Posterior cingulate gyrus (tissue), 11 donors: ENCODE data around the gene UTF1.

Experiments
- DNase-seq, 10 donors: peaks; one replicate each; pipeline versions ENCODE4 v3.0.0 to v3.0.0-alpha.2; 2020 to 2021; ENCODE audit warnings: mixed read lengths in 3 of 10
- intact Hi-C: fragments of 100-400 bp; cut with DNase I; formaldehyde crosslinking; loops from one replicate; pipeline ENCODE4 v1.15.1; 2023

UTF1 gene

DNA sequence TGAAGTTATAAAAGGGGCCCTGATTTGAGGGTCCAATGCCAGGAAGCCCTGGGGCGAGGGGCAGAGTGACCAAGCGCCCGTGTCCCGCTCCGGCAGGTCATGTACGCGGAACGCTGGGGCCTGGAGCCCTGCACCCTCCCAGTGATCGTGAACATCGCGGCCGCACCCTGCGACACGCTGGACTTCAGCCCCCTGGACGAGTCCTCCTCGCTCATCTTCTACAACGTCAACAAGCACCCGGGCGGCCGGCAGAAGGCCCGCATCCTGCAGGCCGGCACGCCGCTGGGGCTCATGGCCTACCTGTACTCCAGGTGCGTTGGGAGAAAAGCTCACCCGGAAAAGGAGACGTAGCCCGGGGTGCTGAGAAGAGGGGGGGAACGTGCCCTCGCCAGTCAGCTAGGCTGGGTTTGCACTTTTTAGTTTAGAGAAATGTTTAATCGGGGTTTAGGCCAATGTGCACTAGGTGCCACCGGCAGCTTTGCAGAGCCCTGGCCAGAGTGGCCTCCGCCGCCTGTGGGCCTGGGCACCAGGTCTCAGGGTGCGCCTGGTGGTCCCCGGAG, 22.9 kb upstream of the UTF1 start:
- intact Hi-C loops = no loop called here
- peak in 1 of 10 donors; percentile 75 for DNase-seq

DNA sequence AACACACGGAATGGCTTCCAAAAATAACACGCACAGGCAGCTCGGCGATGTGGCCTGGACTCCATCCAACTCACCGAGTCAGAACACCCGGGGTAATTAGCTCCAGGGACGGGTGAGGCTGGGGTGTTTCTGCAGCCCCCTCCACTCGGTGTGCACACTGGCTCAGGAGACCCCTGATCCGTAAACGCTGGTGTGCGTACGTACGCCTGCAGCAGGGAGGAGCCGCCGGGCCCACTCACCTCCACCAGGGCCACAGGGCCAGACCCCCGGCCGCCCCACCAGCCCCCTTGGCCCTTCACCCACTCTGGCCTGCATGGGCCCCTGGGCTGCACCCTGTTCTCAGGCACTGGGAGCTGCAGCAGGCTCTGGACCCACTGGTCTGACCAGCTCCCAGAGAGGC, 22.4 kb upstream of the UTF1 start:
- intact Hi-C loops = no loop called here
- DNase-seq = peak in 1 of 10 donors; percentile 57

DNA sequence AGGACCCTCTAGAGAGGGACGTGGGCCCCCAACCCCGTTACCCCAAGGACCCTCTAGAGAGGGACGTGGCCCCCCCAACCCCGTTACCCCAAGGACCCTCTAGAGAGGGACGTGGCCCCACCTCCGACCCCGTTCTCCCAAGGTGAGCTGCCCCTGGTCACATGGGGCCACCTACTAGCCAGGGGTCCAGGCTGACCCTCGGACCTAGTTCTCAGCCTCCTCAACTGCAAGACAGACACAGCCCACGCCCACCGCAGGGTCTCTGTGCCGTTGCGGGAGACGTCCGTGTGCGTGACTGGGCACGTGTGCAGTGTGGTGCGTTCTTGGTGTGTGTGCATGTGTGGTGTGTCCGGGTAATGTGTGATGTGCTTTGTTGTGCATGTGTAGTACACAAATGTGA, 21.6 kb upstream of the UTF1 start:
- intact Hi-C loops = no loop called here
- peak in 2 of 10 donors; percentile 31 to 58 for DNase-seq

DNA sequence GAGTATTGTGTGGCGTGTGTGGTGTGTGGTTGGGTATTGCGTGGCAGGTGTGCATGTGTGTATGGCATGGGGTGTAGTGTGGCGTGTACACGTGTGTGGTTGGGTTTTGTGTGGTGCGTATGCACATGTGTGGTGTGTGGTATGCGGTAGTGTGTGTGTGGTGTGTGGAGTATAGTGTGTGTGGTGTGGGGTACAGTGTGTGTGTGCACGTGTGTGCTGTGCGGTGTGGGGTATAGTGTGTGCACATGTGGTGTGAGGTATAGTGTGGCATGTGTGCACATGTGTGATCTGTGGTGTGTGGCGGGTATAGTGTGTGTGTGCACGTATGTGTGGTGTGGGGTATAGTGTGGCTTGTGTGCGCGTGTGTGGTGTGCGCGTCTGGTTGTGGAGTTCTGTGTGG, 20.9 kb upstream of the UTF1 start:
- intact Hi-C loops = no loop called here
- peak in 1 of 10 donors; percentile 9 for DNase-seq

DNA sequence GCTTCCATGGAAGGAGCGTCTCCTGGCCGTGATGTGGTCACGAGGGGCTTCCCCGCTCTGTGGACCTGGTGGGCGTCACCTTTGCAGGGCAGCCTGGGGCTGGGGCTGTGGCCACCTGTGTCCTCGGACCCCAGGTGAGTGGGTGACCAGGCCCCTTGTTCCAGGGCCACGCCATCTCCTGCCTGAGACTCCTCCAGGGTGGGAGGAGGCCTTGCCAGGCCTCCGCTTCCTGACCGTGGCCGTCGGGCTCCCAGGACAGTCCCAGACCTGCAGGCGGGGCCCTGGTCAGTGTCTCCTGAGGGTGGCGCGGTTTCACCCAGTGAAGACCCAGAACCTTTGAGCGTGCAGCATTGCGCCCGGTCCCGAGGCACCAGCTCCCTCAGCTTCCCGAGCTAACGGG, 20.4 kb upstream of the UTF1 start:
- peak in 2 of 10 donors; percentile 62 to 74 for DNase-seq
- intact Hi-C loops = no loop called here

DNA sequence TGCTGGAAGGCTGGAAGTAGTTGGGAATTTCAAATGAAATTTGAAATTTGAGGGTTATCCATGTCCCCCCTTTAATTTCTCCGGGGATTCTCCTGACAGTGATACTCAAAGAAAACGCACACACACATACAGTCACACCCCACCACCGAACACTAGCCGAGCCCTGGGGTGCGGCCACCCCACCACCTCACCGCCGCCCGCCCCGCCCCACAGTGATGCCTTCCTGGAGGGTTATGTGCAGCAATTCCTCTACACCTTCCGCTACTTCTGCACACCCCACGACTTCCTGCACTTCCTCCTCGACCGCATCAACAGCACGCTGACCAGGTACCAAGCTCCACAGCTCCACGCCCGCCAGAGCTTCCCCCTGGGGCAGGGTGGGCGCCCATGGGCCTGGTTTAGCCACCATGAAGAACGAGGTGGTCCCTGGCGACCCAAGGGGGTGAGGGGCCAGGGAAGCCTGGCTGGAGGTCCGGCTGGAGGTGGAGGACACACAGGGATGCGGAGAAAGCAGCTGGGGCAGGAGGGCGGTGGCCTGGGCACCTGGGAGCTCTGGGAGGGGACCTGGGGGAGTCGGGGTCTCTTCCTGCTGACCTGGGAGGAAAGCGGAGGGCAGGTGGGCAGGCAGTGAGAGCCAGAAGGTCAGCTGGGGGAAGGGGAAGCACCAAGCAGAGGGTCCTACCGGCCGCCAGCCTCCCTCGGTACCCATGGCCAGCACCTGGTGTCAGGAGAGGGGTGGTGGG, 19.4 kb upstream of the UTF1 start:
- intact Hi-C loops = no loop called here
- DNase-seq = peak in 2 of 10 donors; percentile 64 to 72

DNA sequence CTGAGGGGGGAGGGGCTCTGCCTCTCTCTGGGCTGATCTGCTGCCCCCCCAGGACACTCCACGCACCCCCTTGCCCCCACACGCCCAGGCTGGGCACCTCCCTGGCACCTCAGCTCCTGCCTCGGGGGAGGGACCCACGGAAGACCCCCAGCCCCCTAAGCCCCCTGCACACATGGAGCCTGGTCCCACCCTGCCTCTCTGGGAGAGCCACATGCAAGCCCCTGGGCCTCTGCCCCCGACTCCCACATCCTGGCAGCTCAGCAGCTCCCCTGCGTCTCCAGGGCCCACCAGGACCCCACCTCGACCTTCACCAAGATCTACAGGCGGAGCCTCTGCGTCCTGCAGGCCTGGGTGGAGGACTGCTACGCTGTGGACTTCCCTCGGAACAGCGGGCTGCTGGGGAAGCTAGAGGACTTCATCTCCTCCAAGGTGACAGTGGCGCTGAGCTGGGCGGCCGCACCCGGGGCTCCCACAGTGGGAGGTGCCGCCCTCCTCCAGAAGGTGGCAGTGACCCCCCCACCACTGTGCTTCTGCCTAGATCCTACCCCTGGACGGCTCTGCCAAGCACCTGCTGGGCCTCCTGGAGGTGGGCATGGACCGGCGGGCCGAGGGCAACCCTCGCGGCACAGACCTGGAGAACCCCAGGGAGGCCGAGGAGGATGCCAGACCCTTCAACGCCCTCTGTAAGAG, 18.7 kb upstream of the UTF1 start:
- peak in 1 of 10 donors; percentile 83 for DNase-seq
- intact Hi-C loops = no loop called here

DNA sequence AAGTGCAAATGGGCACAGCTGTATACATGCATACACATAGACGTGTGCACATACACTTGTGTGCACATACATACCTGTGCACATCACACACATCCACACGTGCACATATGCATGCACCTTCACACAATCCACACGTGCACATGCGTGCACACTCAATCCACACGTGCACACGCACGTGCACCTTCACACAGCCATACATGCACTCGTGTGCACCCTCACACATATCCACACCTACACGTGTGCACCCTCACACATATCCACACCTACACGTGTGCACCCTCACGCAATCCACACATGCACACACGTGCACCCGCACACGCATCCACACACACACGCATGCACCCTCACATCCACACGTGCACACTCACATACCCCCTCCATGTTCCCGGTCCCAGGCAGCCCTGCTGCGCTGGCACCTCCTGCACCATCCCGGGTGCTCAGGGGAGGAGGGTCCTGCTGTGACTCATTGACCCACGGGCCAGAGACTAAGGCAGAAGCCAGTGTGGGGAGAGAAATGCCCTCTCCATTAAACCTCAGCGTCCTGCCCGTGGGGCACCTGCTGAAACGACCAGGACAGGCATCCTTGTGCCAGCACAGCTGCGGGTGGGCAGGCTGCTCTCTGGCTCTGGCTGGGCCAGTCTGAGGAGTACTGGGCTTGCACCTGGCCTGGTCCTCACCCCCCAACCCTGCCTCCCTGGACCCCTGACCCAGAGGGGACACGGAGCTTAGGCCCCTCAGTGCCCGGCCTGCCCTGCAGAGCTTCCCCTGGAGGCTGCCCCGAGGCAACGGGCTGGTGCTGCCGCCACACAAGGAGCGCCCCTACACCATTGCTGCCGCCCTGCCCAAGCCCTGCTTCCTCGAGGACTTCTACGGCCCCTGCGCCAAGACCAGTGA, 17.8 kb upstream of the UTF1 start:
- intact Hi-C loops = no loop called here
- DNase-seq = peak in 1 of 10 donors; percentile 59

DNA sequence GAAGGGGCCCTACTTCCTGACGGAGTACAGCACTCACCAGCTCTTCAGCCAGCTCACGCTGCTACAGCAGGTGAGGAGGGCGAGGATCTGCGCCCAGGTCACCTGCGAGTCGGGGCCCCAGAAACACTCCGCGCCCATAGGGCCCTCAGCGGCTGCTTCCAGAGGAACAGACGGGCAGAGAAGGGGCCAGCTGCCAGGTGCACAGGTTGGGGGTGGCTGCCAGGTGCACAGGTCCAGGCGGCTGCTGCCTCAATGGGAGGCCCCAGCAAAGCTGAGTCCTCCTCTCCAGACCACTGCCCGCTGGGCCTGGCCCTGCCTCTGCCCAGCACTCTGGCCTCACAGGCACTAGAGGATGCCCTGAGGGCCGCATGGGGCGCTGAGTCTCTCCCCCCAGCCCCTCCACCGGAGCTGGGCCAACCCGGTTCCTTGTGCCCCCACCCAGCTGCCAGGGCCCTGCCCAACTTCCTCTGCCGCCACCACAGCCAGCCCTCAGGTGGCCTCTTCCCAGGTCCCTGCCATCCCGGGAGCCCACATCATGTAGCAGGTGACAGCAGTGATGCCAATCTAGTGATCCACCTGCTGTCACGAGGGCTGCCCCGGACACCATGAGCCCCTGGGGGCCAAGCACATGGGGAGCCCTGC, 17.0 kb upstream of the UTF1 start:
- intact Hi-C loops = no loop called here
- DNase-seq = peak in 1 of 10 donors; percentile 82

DNA sequence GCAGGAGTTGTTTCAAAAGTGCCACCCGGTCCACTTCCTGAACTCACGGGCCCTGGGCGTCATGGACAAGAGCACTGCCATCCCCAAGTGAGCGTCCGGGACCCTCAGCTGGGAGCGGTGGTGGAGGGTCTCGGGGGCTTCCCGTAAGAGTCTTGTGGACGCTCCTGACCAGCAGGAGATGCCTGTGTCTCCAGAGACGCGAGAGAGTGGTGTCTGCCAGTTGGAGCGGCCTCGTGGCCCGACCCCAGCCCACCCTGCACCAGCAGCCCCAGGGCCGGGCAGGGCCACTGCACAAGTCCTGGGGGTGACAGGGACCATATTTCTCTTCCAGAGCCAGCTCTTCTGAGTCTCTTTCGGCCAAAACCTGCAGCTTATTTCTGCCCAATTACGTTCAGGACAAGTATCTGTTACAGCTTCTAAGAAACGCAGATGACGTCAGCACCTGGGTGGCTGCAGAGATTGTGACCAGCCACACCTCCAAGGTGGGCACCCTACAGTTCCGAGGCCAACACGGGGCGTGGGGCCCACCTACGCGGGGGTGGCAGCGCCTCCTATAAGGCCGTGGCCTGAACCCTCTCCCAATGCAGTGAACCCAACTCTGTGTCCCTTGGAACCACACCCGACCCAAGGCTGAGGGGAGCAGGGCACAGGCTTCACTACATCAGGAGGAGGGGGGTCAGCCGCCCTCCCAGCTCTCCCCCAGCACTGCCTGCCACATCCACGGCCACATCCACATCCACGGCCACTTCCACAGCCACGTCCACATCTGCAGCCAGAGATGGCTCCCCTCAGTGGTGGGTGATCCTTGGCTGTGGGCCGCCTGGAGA, 16.2 kb upstream of the UTF1 start:
- intact Hi-C loops = no loop called here
- peak in 1 of 10 donors; percentile 61 for DNase-seq

DNA sequence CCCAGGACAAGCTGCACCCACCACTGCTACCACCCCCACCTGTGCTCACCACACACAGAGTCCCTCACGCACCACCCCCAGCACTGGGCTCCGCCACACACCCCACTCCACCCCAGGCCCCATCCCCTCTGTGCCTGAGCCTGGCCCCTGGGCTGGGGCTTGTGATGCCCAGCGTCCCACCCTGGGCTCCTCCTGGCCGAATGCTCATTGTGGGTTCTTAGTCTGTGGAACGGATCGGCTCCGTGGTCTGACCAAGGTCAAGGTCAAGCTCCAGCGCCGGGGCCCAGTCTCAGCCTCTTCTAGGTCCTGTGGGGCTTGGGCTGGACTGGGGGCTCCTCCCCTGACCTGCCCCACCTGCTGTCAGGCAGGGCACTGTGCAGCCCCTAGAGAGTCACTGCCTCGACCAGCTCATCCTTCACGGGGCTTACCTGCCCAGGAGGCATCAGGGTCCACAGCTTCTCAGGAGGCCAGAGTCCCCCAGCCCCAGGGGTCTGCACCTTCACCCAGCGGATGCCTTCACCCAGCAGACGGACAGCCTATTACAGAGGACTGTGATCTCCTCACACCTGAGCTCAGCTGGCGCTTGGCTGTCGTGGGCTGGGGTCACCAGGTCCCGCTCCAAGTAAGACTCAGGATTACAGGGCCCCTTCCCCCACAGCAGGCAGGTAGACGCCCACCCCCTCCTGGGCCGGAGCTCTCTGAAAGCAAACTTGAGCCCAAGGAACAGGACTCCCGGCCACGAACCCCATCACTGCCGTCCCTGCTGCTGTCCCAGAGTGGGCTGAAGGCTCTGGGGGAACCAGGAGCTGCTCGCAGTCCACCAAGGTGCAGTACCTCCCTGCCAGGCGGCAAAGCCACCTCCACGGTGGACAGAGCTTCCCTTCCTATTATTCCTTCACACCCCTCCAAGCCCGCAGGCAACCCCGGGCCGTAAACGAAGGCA, 15.3 kb upstream of the UTF1 start:
- intact Hi-C loops = no loop called here
- peak in 1 of 10 donors; percentile 77 for DNase-seq

DNA sequence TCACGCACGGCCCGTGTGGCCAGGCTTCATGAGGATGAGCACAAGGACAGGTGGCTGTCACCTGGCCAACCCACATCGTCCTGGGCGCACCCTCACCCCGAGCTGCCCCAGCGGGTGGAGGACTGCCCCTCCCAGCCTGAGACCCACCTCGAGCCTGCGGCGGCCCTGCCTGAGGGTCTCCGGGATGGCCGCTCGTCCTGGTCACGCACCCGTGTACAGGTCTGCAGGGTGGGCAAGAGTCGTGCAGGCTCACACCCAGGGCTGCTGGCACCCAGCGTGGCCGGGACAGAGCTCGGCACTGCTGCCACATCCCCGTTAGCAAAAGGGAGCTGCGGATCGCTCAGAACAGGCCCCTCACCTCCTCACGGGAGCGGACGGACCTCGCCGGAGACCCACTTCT, 14.4 kb upstream of the UTF1 start:
- peak in 1 of 10 donors; percentile 70 for DNase-seq

DNA sequence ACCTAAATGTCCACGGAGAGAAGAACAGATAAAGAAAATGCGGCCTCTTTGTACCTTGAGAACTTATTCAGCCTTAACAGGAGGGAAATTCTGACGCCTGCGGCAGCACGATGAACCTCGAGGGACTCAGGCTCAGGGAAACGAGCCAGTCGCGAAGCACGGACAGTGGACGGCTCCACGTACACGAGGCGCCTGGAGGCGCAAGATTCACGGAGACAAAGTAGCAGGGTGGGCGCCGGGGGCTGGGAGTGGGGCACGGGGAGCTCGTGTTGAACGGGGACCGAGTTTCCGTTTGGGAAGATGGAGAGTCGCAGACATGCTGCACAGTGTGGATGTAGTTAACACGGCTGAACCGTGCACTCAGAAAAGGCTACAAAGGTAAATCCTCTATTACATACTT, 13.2 kb upstream of the UTF1 start:
- intact Hi-C loops = no loop called here
- peak in 1 of 10 donors; percentile 62 for DNase-seq

More for the DNA sequence above, 14.4 kb upstream of the UTF1 start:
- intact Hi-C loops = no loop called here

DNA sequence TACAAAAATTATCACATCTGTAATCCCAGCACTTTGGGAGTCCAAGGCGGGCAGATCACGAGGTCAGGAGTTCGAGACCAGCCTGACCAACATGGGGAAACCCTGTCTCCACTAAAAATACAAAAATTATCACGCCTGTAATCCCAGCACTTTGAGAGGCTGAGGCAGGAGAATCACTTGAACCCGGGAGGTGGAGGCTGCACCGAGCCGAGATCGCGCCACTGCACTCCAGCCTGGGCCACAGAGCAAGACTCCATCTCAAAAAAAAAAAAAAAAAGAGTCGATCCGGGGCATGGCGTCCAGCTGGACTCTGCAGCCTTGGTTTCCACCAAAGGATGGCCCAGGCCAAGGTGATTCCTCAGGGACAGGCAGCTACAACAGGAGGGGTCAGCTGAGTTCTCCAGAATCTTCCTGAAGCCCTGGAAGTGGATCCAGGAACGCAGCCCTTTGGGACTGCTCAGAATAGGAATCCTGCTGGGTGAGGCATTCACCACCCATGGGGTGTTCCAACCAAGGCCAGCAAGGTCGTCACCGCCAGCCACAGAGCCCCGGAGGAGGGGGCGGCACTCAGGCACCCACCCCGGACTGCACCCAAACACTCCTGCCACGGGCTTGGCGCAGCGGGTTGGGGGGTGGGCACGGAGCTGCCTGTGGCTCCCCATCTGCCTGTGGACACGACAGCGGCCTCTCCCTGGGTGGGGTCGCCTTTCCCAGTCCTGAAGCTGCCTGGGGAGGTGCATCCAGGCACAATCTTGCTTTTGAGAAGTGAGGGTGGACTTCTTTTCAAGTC, 12.0 kb upstream of the UTF1 start:
- intact Hi-C loops = no loop called here
- DNase-seq = peak in 1 of 10 donors; percentile 55

DNA sequence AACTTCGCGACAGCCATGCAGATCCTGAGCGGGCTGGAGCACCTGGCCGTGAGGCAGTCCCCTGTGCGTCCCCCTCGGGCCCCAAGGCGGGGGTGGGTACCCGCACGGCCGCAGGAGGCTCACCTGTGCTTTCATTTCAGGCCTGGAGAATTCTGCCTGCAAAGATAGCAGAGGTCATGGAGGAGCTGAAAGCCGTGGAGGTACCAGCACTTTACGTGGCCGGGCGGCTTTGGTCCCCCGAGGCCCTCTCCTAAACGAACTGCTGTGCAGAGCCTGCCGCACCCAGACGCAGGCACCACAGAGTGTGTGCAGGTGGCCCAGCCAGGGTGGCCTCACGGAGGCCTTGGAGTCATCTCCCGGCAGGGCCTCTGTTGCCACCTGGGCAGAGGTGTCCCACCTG, 11.1 kb upstream of the UTF1 start:
- DNase-seq = no peak
- intact Hi-C loops = no loop called here

DNA sequence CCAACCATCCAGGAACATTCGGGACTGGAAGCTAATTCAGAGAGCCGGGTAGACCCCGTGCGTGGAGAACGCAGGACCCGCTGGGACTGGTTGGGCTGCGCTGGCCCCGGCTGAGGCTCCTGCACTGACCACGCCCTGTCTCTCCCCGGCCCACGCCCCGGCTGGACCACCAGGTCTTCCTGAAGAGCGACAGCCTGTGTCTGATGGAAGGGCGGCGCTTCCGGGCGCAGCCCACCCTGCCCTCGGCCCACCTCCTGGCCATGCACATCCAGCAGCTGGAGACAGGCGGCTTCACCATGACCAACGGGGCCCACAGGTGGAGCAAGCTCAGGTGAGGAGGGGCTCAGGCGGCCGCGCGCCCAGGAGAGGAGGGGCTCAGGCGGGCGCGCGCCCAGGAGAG, 10.2 kb upstream of the UTF1 start:
- intact Hi-C loops = no loop called here
- no peak for DNase-seq

DNA sequence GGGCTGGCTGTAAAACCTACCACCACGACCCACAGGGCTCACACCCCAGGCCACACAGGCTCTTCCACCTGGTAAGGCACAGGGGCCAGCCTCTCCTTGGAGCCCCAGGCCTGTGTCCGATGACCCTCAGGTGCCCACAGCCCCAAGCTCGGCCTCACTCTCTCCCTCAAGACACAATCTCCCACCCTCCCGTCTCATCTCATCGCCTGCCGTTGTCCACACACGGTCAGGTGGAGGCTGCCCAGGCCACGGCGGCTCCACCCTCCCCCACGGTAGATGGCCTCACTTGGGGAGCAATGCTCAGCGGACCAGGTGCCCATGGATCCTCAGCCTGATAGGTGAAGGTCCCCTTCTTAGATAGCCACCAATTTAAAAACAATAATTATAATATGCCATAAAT, 8.7 kb upstream of the UTF1 start:
- intact Hi-C loops = no loop called here
- DNase-seq = no peak
